BLaER1 treated with 17β-estradiol and CSF1 and Interleukin-3, amounts not matched to agents 10 nM and 100 nM (cell line): ENCODE data around the gene BHMT2.

Experiments used
- H3K27ac ChIP-seq, 11 experiments: shearing (Covaris generic); formaldehyde crosslinking; 2 replicates each; pipeline ENCODE4 v1.8.1; 2022
- H3K27me3 ChIP-seq, 11 experiments: shearing (Covaris generic); formaldehyde crosslinking; 2 replicates each; pipeline ENCODE4 v1.8.1; 2022
- H3K36me3 ChIP-seq, 11 experiments: shearing (Covaris generic); formaldehyde crosslinking; 2 replicates each; pipeline ENCODE4 v1.8.1; 2022
- H3K4me1 ChIP-seq, 10 experiments: shearing (Covaris generic); formaldehyde crosslinking; 2 replicates each; pipeline ENCODE4 v1.8.1; 2022
- H3K4me2 ChIP-seq, 11 experiments: shearing (Covaris generic); formaldehyde crosslinking; 2 replicates each; pipeline ENCODE4 v1.8.1; 2022
- H3K4me3 ChIP-seq, 10 experiments: shearing (Covaris generic); formaldehyde crosslinking; 2 replicates each; pipeline ENCODE4 v1.8.1; 2022
- H3K9ac ChIP-seq, 11 experiments: shearing (Covaris generic); formaldehyde crosslinking; 2 replicates each; pipeline ENCODE4 v1.8.1; 2022
- H3K9me3 ChIP-seq, 11 experiments: shearing (Covaris generic); formaldehyde crosslinking; replicated peaks in 1 of 11; 2 replicates each; pipeline ENCODE4 v1.8.1; 2022
- H4K20me1 ChIP-seq, 11 experiments: shearing (Covaris generic); formaldehyde crosslinking; 2 replicates each; pipeline ENCODE4 v1.8.1; 2022
- Cebpa-rat ChIP-seq, 11 experiments: shearing (Covaris generic); IDR thresholded peaks; 2 replicates each; pipeline ENCODE4 v1.8.1; 2022

The BHMT2 gene

DNA sequence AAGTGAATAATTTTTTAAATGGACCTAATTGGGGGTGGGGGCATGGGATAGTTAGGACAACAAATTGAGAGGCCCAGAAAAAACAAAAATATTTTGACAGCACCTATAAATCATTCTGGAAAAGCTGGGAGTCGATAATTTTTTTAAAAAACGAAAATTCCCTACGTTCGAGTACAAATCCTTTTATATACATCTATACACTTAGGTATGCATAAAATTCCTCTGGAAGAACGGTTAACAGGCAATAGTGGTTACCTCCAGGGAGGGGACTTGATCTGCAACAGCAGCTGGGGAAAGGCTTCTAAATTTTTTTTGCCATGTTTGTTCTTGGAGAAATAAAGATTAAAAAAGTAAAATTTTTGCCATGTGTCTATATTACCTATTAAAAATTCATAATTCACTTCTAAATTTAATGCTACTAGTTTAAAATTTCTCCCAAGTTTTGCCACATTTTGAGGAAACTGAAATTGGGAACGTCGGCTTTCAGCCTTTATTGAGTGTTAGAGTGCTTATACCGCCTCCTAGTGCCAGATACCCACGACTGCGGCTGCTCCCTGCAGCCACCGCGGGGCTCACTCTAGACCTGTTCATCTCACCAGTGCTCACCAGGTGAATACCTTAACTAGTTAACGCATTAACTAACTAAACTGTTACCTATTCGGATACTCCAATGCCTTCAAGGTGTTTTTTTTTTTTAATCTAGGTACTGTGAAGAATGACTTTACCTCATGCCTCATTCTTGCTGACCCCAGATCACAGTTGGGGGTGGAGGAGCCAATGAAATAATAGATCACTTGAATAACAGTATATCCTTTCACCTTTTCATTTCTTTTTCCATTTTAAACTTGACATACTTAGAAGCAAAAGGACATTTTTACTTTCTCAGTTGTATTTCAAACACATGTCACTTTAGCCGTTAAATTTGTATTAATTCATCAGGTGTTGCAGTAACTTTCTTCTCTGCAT, 40.2 kb downstream of the BHMT2 start:
- Histone ChIP-seq H4K20me1 (no peaks in the 10 kb centered on the region), H3K4me3 (no peak overlapping the region), H3K27me3 (no peaks in the 10 kb centered on the region), H3K9ac (no peak overlapping the region), H3K4me2 (no peak overlapping the region), H3K36me3 (no peaks in the 10 kb centered on the region), H3K9me3 (peaks cover 0 to 10% (median 5%) of the 10 kb centered on the region in 11 experiments; a peak in 10 of 22 replicates), H3K4me1 (peaks cover 10 to 34% (median 11%) of the 10 kb centered on the region in 10 experiments; a peak in 14 of 20 replicates), H3K27ac (no peak overlapping the region)
- no peak for TF ChIP-seq Cebpa-rat (IDR thresholded peaks at IDR 0.05)

DNA sequence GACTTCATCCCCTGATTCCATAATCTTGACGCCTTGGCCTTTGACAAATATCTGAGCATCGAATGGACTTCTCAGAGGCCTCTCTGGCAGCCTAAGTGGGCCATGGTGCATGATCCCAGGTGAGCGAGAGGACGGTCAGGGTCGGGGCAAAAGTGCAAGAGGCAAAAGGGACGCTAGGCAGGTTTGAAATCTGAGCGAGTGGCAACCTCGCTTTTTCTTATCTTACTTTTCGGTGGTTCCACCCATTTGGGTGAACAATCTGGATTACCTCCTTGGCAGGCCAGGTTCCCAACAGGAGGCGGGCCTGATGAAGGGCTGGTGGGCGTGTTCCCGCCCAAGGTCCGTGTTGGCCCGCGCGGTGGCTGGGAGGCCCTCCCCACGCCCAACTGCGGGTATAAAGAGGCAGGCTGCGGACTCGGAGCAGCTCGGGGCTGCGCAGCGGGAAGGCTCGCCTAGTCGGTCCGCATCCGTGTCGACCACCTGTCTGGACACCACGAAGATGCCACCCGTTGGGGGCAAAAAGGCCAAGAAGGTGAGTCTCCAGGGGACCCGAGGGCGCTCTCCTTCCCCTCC, 41.9 kb downstream of the BHMT2 start, which contains the start of gene BHMT:
BHMT (plus strand) TSS at position 423 of the 573 bp plus-strand sequence; CDS start at position 500, 77 bp downstream.
- Histone ChIP-seq H3K27ac (no peak within 1 kb of the TSS), H4K20me1 (no peaks in the 10 kb centered on the region), H3K36me3 (no peaks in the 10 kb centered on the region), H3K27me3 (no peaks in the 10 kb centered on the region), H3K4me1 (peaks cover 10 to 27% (median 11%) of the 10 kb centered on the region in 10 experiments; a peak in 14 of 20 replicates), H3K4me3 (no peak within 1 kb of the TSS), H3K9ac (no peak within 1 kb of the TSS), H3K9me3 (peaks cover 0 to 10% (median 5%) of the 10 kb centered on the region in 11 experiments; a peak in 10 of 22 replicates), H3K4me2 (no peak within 1 kb of the TSS)
- no peak for TF ChIP-seq Cebpa-rat (IDR thresholded peaks at IDR 0.05)

DNA sequence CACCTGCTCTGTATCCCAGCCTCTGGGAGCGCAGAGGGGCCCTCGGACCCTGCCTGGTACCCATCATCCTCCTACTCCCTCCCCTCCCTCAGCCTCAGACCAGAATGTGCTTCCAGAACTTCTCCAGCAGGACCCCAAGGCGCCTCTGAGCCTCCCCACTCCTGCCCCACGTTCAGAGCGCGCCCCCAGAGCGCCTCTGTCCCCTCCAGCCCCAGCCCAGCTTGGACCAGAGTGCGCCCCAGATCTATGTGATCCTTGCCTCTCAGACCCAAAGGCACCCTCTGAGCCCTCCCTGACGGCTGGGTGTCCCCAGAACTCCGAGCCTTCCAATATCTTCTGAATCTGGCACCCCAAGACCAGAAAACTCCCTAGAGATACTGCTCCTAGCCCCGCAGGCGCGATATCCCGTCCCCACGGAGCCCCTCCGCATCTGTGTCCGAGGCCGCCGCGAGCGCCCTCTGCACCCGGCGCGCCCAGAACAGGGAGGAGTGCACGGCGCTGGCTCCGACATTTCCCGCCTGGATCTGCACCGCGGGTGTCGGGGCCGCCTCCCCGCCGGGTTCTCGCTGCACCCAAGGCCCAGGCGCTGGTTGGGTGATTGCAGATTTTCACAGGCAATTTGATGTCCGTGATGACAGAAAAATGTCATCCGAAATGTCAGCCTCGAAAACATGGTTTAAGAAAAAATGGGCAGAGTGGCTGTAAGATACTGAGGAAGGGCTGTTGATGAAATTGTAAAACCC, 42.6 kb downstream of the BHMT2 start:
- H3K9ac ChIP-seq, result no peak overlapping the region
- no peak overlapping the region for H3K4me2 ChIP-seq
- no peaks in the 10 kb centered on the region for H4K20me1 ChIP-seq
- no peak overlapping the region for H3K27ac ChIP-seq
- H3K4me1 ChIP-seq, result peaks cover 3 to 20% (median 6%) of the 10 kb centered on the region in 10 experiments; a peak in 14 of 20 replicates
- H3K9me3 ChIP-seq, result peaks cover 0 to 10% (median 5%) of the 10 kb centered on the region in 11 experiments; a peak in 10 of 22 replicates
- TF ChIP-seq Cebpa-rat (IDR thresholded peaks at IDR 0.05), result no peak
- no peak overlapping the region for H3K4me3 ChIP-seq
- no peaks in the 10 kb centered on the region for H3K36me3 ChIP-seq
- H3K27me3 ChIP-seq, result no peaks in the 10 kb centered on the region

DNA sequence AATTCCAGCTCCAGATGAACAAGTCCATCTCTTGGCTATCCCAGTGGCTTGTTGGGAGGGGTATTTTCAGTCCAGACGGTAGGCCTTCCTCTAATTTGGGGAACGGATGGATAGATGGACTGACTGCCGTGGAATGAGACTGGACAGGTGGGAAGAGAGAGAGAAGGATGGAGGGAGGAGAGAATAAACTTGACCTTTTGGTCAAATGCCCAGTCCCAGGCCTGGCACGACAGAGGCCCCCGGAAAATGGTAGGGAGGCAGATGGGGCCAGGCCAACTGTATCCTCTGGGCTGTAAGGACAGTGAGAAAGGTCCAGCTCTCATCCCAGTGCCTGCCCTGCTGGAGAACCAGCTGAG, 43.1 kb downstream of the BHMT2 start:
- Histone ChIP-seq H3K4me1 (peaks cover 0 to 15% (median under 1%) of the 10 kb centered on the region in 10 experiments; a peak in 12 of 20 replicates), H3K36me3 (no peaks in the 10 kb centered on the region), H3K9me3 (peaks cover 0 to 10% (median 5%) of the 10 kb centered on the region in 11 experiments; a peak in 10 of 22 replicates), H4K20me1 (no peaks in the 10 kb centered on the region), H3K4me2 (no peak overlapping the region), H3K4me3 (no peak overlapping the region), H3K27ac (no peak overlapping the region), H3K27me3 (no peaks in the 10 kb centered on the region), H3K9ac (no peak overlapping the region)
- no peak for TF ChIP-seq Cebpa-rat (IDR thresholded peaks at IDR 0.05)

DNA sequence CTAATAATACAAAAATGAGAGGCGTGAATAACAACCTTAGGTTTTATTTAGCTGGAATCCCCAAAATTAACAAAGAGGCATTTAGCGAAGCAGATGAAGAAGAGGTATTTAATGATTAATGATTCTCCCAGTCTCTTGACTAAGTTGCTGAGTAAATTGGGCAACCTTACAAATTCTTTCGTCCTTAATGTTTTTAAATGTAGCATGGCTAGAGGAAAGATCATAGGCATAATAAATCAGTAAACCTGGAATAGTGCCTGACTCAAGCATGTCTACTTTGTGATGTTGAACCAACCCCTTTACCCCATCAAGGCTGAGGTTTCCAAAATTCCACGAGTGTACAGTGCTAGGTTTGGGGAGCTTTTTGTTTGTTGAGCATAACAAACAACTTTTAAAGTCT, 49.9 kb downstream of the BHMT2 start:
- H3K9ac ChIP-seq, result no peak overlapping the region
- H3K4me3 ChIP-seq, result no peak overlapping the region
- H3K27me3 ChIP-seq, result no peaks in the 10 kb centered on the region
- H3K9me3 ChIP-seq, result no peaks in the 10 kb centered on the region
- no peak overlapping the region for H3K4me2 ChIP-seq
- no peak for TF ChIP-seq Cebpa-rat (IDR thresholded peaks at IDR 0.05)
- H4K20me1 ChIP-seq, result no peaks in the 10 kb centered on the region
- H3K4me1 ChIP-seq, result peaks cover 0 to 11% (median 0%) of the 10 kb centered on the region in 10 experiments; a peak in 3 of 20 replicates
- H3K27ac ChIP-seq, result no peak overlapping the region
- no peaks in the 10 kb centered on the region for H3K36me3 ChIP-seq

DNA sequence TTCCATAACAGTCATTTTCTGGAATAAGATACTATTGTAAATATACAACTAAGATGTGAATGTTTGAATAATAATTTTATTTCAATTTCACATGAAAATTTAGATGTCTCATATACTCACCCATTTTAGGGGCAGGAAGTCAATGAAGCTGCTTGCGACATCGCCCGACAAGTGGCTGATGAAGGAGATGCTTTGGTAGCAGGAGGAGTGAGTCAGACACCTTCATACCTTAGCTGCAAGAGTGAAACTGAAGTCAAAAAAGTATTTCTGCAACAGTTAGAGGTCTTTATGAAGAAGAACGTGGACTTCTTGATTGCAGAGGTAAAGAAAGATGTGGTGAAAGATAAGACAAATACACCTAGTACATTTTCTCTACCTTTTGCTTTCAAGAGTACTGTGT, 50.7 kb downstream of the BHMT2 start:
- Histone ChIP-seq H3K4me1 (peaks cover 0 to 11% (median 0%) of the 10 kb centered on the region in 10 experiments; a peak in 3 of 20 replicates), H3K9ac (no peak overlapping the region), H3K9me3 (no peaks in the 10 kb centered on the region), H4K20me1 (no peaks in the 10 kb centered on the region), H3K27ac (no peak overlapping the region), H3K27me3 (no peaks in the 10 kb centered on the region), H3K4me2 (no peak overlapping the region), H3K4me3 (no peak overlapping the region), H3K36me3 (no peaks in the 10 kb centered on the region)
- no peak for TF ChIP-seq Cebpa-rat (IDR thresholded peaks at IDR 0.05)

DNA sequence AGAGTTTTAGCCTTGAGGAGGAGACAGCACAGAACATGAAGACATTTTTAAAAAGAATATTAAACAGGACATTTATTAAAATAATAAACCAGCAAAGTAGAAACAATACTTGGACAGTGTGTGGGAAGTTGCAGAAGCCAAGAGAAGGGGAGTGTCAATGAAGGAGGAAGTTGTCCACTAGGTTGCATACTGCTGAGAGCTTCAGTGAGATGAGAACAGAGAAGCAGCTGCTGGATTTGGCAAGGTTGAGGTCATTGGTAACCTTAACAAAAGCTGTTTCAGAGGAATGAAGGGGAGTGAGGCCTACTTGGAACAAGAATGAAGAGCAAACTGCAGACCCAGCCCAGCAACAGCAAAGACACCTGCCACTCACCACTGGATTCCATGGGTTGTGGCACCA, 53.4 kb downstream of the BHMT2 start:
- peaks cover 0 to 11% (median 0%) of the 10 kb centered on the region in 10 experiments; a peak in 3 of 20 replicates for H3K4me1 ChIP-seq
- TF ChIP-seq Cebpa-rat (IDR thresholded peaks at IDR 0.05), result no peak
- no peaks in the 10 kb centered on the region for H4K20me1 ChIP-seq
- no peak overlapping the region for H3K4me3 ChIP-seq
- H3K27me3 ChIP-seq, result no peaks in the 10 kb centered on the region
- H3K36me3 ChIP-seq, result no peaks in the 10 kb centered on the region
- no peaks in the 10 kb centered on the region for H3K9me3 ChIP-seq
- H3K27ac ChIP-seq, result no peak overlapping the region
- peak overlapping the region in 2 of 11 experiments; percentile 65 to 70; a peak in 4 of 22 replicates for H3K4me2 ChIP-seq
- H3K9ac ChIP-seq, result no peak overlapping the region

DNA sequence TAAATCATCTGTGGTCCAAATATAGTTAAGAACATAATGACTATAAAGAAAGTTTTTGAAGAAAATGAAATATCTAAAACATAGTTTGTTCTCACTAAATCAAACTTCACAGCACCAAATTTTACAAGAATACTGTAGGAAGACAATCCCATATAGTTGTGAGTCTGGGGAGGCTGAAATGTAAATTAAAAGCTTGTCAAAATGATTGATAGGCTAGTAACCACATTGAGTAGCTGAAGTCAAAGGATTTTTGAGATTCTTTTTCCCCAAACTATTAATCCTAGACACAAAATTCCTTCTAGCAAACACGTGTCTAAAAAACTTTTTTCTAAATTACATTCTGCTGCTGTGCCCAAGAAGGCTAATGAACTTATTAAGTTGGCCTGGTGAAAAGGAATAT, 55.0 kb downstream of the BHMT2 start:
- H3K9ac ChIP-seq, result no peak overlapping the region
- no peak for TF ChIP-seq Cebpa-rat (IDR thresholded peaks at IDR 0.05)

DNA sequence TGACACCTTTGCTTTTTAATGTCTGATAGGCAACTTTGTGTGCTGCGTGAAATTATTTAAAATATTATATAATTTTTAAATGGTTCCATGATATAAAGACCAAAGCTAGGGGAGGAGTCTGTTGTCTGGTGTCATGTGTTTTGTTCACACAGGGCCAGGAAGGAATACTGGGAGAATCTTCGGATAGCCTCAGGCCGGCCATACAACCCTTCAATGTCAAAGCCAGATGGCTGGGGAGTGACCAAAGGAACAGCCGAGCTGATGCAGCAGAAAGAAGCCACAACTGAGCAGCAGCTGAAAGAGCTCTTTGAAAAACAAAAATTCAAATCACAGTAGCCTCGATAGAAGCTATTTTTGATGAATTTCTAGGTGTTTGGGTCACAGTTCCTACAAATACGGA, 61.2 kb downstream of the BHMT2 start:
- H3K4me3 ChIP-seq, result no peak overlapping the region
- H3K36me3 ChIP-seq, result no peaks in the 10 kb centered on the region
- TF ChIP-seq Cebpa-rat (IDR thresholded peaks at IDR 0.05), result no peak
- H3K27ac ChIP-seq, result no peak overlapping the region
- H3K4me2 ChIP-seq, result no peak overlapping the region
- peaks cover 0 to 12% (median 11%) of the 10 kb centered on the region in 10 experiments; a peak in 15 of 20 replicates for H3K4me1 ChIP-seq
- no peaks in the 10 kb centered on the region for H4K20me1 ChIP-seq
- H3K9ac ChIP-seq, result 0 out of 22 replicates have a peak overlapping the region, but pooled peaks of 1 of the 11 experiments have one; percentile 16
- H3K9me3 ChIP-seq, result no peaks in the 10 kb centered on the region
- H3K27me3 ChIP-seq, result no peaks in the 10 kb centered on the region

More for the DNA sequence above, 55.0 kb downstream of the BHMT2 start:
- no peaks in the 10 kb centered on the region for H4K20me1 ChIP-seq
- no peaks in the 10 kb centered on the region for H3K36me3 ChIP-seq
- H3K27ac ChIP-seq, result no peak overlapping the region
- H3K4me1 ChIP-seq, result peaks cover 0 to 11% (median 0%) of the 10 kb centered on the region in 10 experiments; a peak in 3 of 20 replicates
- no peaks in the 10 kb centered on the region for H3K9me3 ChIP-seq
- no peaks in the 10 kb centered on the region for H3K27me3 ChIP-seq
- H3K4me2 ChIP-seq, result no peak overlapping the region
- no peak overlapping the region for H3K4me3 ChIP-seq
